GM19324 (cell line): ENCODE measurements around the gene LMTK2.

Source experiments
- ATAC-seq: cut with Tn5 transposase; IDR thresholded peaks from one replicate; pipeline ENCODE4 v1.9.1; 2021; ENCODE audit warnings: mild to moderate bottlenecking, moderate library complexity; ENCODE audit not compliant: unreplicated experiment, low FRiP score

Gene LMTK2

GRCh38 chr7:98231493-98232262 lies 125.0 kb downstream of the LMTK2 start:
- ATAC-seq = no peak

GRCh38 chr7:98232263-98232585 lies 125.6 kb downstream of the LMTK2 start:
- ATAC-seq = no peak

- ATAC-seq = no peak
Observed at GRCh38 chr7:98232799-98233198, 126.1 kb downstream of the LMTK2 start.

GRCh38 chr7:98233219-98234070 lies 126.8 kb downstream of the LMTK2 start:
- no peak for ATAC-seq

- ATAC-seq = no peak
Observed at GRCh38 chr7:98234429-98235147, 127.9 kb downstream of the LMTK2 start.

GRCh38 chr7:98235901-98236300 lies 129.2 kb downstream of the LMTK2 start:
- no peak for ATAC-seq

GRCh38 chr7:98236355-98237185 lies 129.9 kb downstream of the LMTK2 start:
- ATAC-seq = no peak

- no peak for ATAC-seq
Observed at GRCh38 chr7:98238076-98238475, 131.4 kb downstream of the LMTK2 start.

GRCh38 chr7:98238976-98239375 lies 132.3 kb downstream of the LMTK2 start:
- no peak for ATAC-seq

GRCh38 chr7:98240961-98241673 lies 134.5 kb downstream of the LMTK2 start:
- ATAC-seq = peak; percentile 47

GRCh38 chr7:98241674-98242241 lies 135.1 kb downstream of the LMTK2 start:
- no peak for ATAC-seq

- no peak for ATAC-seq
Observed at GRCh38 chr7:98242342-98242741, 135.7 kb downstream of the LMTK2 start.

- ATAC-seq = no peak
Observed at GRCh38 chr7:98242934-98243333, 136.3 kb downstream of the LMTK2 start.

GRCh38 chr7:98244871-98245270 lies 138.2 kb downstream of the LMTK2 start:
- ATAC-seq = no peak

GRCh38 chr7:98248156-98248555 lies 141.5 kb downstream of the LMTK2 start:
- ATAC-seq = no peak

- no peak for ATAC-seq
Observed at GRCh38 chr7:98249106-98249505, 142.4 kb downstream of the LMTK2 start.

GRCh38 chr7:98250789-98251188 lies 144.1 kb downstream of the LMTK2 start:
- ATAC-seq = no peak

- ATAC-seq = peak; percentile 7
Observed at GRCh38 chr7:98251231-98251600, 144.6 kb downstream of the LMTK2 start.

GRCh38 chr7:98251601-98252424 lies 145.2 kb downstream of the LMTK2 start, which contains the start of gene TECPR1:
TECPR1 (minus strand) TSS chr7:98252232; CDS start chr7:98246146, 6,086 bp downstream.
- peak; percentile 99 for ATAC-seq
